NB4 (cell line): ENCODE results near the gene MYO16.

Experiments used
- CTCF ChIP-seq: IDR thresholded peaks from one replicate; pipeline ENCODE4 v1.5.1; 2012; ENCODE audit warnings: low read depth, low read length
- MAX ChIP-seq: IDR thresholded peaks from 2 replicates; pipeline ENCODE4 v1.6.1; 2011; ENCODE audit warnings: low read depth, low read length
- POLR2A ChIP-seq: IDR thresholded peaks from 2 replicates; pipeline ENCODE4 v1.6.1; 2011; ENCODE audit warnings: mild to moderate bottlenecking; ENCODE audit not compliant: insufficient read length; ENCODE audit errors: extremely low read depth

GRCh38 chr13:109156181-109156935 lies 526.9 kb downstream of the MYO16 start:
- TF ChIP-seq CTCF (no peak), POLR2A (no peak), MAX (no peak)
